Liver (tissue), 9 donors: ENCODE data around the gene GUK1. TPM values are rescaled to one million over a fixed set of nuclear protein-coding genes. Genes with fewer than 3 reads are reported as not detected.
A peak's percentile ranks its signal among the peaks of the same experiment; 100 is the strongest.
"Not testable (repeated sequence)": the region's sequence is repeated elsewhere in the genome, so short reads cannot be mapped to it uniquely, and the experiment has no call there.

Source experiments
- DNase-seq: peaks from one replicate; pipeline ENCODE4 v3.0.0-alpha.2; 2017; ENCODE audit warnings: low spot score
- H3K27ac ChIP-seq, 2 donors: one replicate each; pipeline ENCODE4 v1.7.0; 2013; ENCODE audit warnings: inconsistent platforms in 2 of 2, low read length in 2 of 2, control low read depth in 1 of 2, low read depth in 1 of 2, mild to moderate bottlenecking in 1 of 2
- H3K27me3 ChIP-seq, 4 donors: one replicate each; pipeline versions ENCODE4 v1.6.1 to v1.7.0; 2013; ENCODE audit warnings: low read length in 3 of 4, inconsistent platforms in 1 of 4, mild to moderate bottlenecking in 1 of 4, moderate library complexity in 1 of 4; ENCODE audit not compliant: control insufficient read depth in 4 of 4, insufficient read depth in 4 of 4
- H3K36me3 ChIP-seq, 4 donors: one replicate each; pipeline versions ENCODE4 v1.6.1 to v1.7.0; 2013; ENCODE audit warnings: low read length in 3 of 4, mild to moderate bottlenecking in 3 of 4, low read depth in 1 of 4, moderate library complexity in 1 of 4; ENCODE audit not compliant: control insufficient read depth in 4 of 4, insufficient read depth in 3 of 4
- H3K4me1 ChIP-seq, 4 donors: one replicate each; pipeline versions ENCODE4 v1.6.1 to v1.7.0; 2013; ENCODE audit warnings: low read length in 3 of 4, mild to moderate bottlenecking in 3 of 4, moderate library complexity in 1 of 4; ENCODE audit not compliant: control insufficient read depth in 4 of 4, insufficient read depth in 4 of 4
- H3K4me3 ChIP-seq, 3 donors: one replicate each; pipeline versions ENCODE4 v1.6.1 to v1.7.0; 2013; ENCODE audit warnings: low read length in 3 of 3, control low read depth in 1 of 3, low read depth in 1 of 3, mild to moderate bottlenecking in 1 of 3
- H3K9ac ChIP-seq, 2 donors: one replicate each; pipeline ENCODE4 v1.7.0; 2013; ENCODE audit warnings: low read length in 2 of 2, mild to moderate bottlenecking in 2 of 2, moderate library complexity in 2 of 2, control low read depth in 1 of 2, low read depth in 1 of 2
- H3K9me3 ChIP-seq, 4 donors: one replicate each; pipeline versions ENCODE4 v1.6.1 to v1.7.0; 2013; ENCODE audit warnings: low read length in 3 of 4; ENCODE audit not compliant: control insufficient read depth in 4 of 4
- CTCF ChIP-seq: fragments of 150-350 bp; IDR thresholded peaks from 2 replicates; pipeline ENCODE4 v1.5.1; 2017; ENCODE audit warnings: improper control_type of control experiment, low read depth, low read length; ENCODE audit not compliant: missing input control
- EGR1 ChIP-seq, 2 donors: IDR thresholded peaks; 2 replicates each; pipeline ENCODE4 v1.6.1; 2016 to 2018; ENCODE audit warnings: antibody characterized with exemption in 2 of 2, low read depth in 2 of 2
- FOXA1 ChIP-seq: IDR thresholded peaks from 2 replicates; pipeline ENCODE4 v1.6.1; 2016; ENCODE audit warnings: antibody characterized with exemption
- GABPA ChIP-seq, 2 donors: IDR thresholded peaks in 1 of 2; conservative IDR thresholded peaks in 1 of 2; 2 replicates each; pipeline ENCODE4 v1.6.1; 2016; ENCODE audit warnings: antibody characterized with exemption in 2 of 2, mild to moderate bottlenecking in 1 of 2, moderate library complexity in 1 of 2
- HNF4A ChIP-seq, 2 donors: conservative IDR thresholded peaks; 2 replicates each; pipeline ENCODE4 v1.6.1; 2016; ENCODE audit warnings: antibody characterized with exemption in 2 of 2, mild to moderate bottlenecking in 2 of 2
- HNF4G ChIP-seq: IDR thresholded peaks from 2 replicates; pipeline ENCODE4 v1.6.1; 2016; ENCODE audit warnings: antibody characterized with exemption
- JUND ChIP-seq, 2 donors: IDR thresholded peaks; 2 replicates each; pipeline ENCODE4 v1.6.1; 2016; ENCODE audit warnings: antibody characterized with exemption in 2 of 2
- NR2F2 ChIP-seq: IDR thresholded peaks from 2 replicates; pipeline ENCODE4 v1.6.1; 2016; ENCODE audit warnings: antibody characterized with exemption
- RAD21 ChIP-seq, 2 donors: IDR thresholded peaks; 2 replicates each; pipeline ENCODE4 v1.6.1; 2016; ENCODE audit warnings: antibody characterized with exemption in 2 of 2, mild to moderate bottlenecking in 2 of 2
- REST ChIP-seq: IDR thresholded peaks from 2 replicates; pipeline ENCODE4 v1.6.1; 2016; ENCODE audit warnings: antibody characterized with exemption, mild to moderate bottlenecking
- RXRA ChIP-seq, 2 donors: IDR thresholded peaks; 2 replicates each; pipeline ENCODE4 v1.6.1; 2017 to 2018; ENCODE audit warnings: antibody characterized with exemption in 2 of 2, mild to moderate bottlenecking in 1 of 2
- SP1 ChIP-seq: IDR thresholded peaks from 2 replicates; pipeline ENCODE4 v1.6.1; 2018; ENCODE audit warnings: antibody characterized with exemption, mild to moderate bottlenecking
- TAF1 ChIP-seq: conservative IDR thresholded peaks from 2 replicates; pipeline ENCODE4 v1.6.1; 2016; ENCODE audit warnings: antibody characterized with exemption, mild to moderate bottlenecking
- ZBTB33 ChIP-seq: IDR thresholded peaks from 2 replicates; pipeline ENCODE4 v1.6.1; 2016; ENCODE audit warnings: antibody characterized with exemption
- WGBS: extraction: QIAGEN DNeasy Blood & Tissue Kit; methylation state at CpG from one replicate; pipeline ENCODE4 v1.1.7; 2013; 5-methylcytosine and 5-hydroxymethylcytosine counted together
- polyA plus RNA-seq, 2 donors: library from polyadenylated mRNA; stranded (reverse) in 1 of 2; unstranded in 1 of 2; fragments of 200-250 nt in 1 of 2; fragments of >200 nt in 1 of 2; fragmentation: Nextera tagmentation in 1 of 2; extraction: Ambion mirVana in 1 of 2; gene quantifications; one replicate each; pipeline versions ENCODE4 v1.2.1 to v1.2.3, GENCODE V29; 2013 to 2015
- total RNA-seq, 2 donors: library from RNA; depleted of rRNA; stranded (reverse); fragments of >200 nt; gene quantifications; one replicate each; pipeline ENCODE4 v1.2.3, GENCODE V29; 2014
- donor health status: healthy.
- donor health status: healthy.
- donor health status: healthy.
- donor health status: healthy.
- donor health status: healthy.

The GUK1 gene
- total and polyA plus RNA-seq, 4 donors = 147 to 251 (median 216) TPM

- Histone ChIP-seq H3K4me3 (no peak overlapping the region), H3K27me3 (no peaks in the 10 kb centered on the region), H3K9me3 (no peaks in the 10 kb centered on the region), H3K4me1 (no peaks in the 10 kb centered on the region), H3K9ac (no peak overlapping the region), H3K36me3 (peaks cover 0 to 7% (median 4%) of the 10 kb centered on the region in 4 donors), H3K27ac (no peak overlapping the region)
- WGBS = 89% methylated on average over 21 of the region's 21 CpGs
- no peak for DNase-seq
- no peak for TF ChIP-seq FOXA1
- TF ChIP-seq EGR1 (IDR thresholded peaks at IDR 0.05; ENCODE audit: low read depth in 2 of 2) = no peak
- no peak for TF ChIP-seq HNF4A (conservative IDR thresholded peaks at IDR 0.05)
- TF ChIP-seq JUND (IDR thresholded peaks at IDR 0.05) = no peak
- TF ChIP-seq RAD21 (IDR thresholded peaks at IDR 0.05) = no peak
- TF ChIP-seq CTCF = no peak
- no peak for TF ChIP-seq GABPA (IDR thresholded peaks at IDR 0.05 in 1 of 2, conservative IDR thresholded peaks at IDR 0.05 in 1 of 2)
- TF ChIP-seq TAF1 = no peak
- TF ChIP-seq REST = no peak
- no peak for TF ChIP-seq SP1
- TF ChIP-seq RXRA (IDR thresholded peaks at IDR 0.05) = no peak
- no peak for TF ChIP-seq ZBTB33
- no peak for TF ChIP-seq NR2F2
- no peak for TF ChIP-seq HNF4G
Observed at GRCh38 chr1:228172591-228173527, 32.8 kb downstream of the GUK1 start.

GRCh38 chr1:228173528-228174481 is 33.7 kb downstream of the GUK1 start:
- not testable (repeated sequence) for H3K4me3 ChIP-seq, H3K36me3 ChIP-seq, H3K9me3 ChIP-seq, H3K27ac ChIP-seq, H3K9ac ChIP-seq, H3K27me3 ChIP-seq, H3K4me1 ChIP-seq
- 61% methylated on average over 37 of the region's 69 CpGs for WGBS
- peak; percentile 72 for DNase-seq
